Sigmoid colon (tissue), 7 donors: ENCODE results near the gene RHOT1. TPM values are rescaled to one million over a fixed set of nuclear protein-coding genes. Genes with fewer than 3 reads are reported as not detected.

Experiments used
- DNase-seq: peaks from one replicate; pipeline ENCODE4 v3.0.0-alpha.2; 2019
- H3K27ac ChIP-seq, 4 donors: fragments of 200-600 bp; sonication (generic); one replicate each; pipeline ENCODE4 v1.5.1; 2016 to 2019; ENCODE audit warnings: mild to moderate bottlenecking in 1 of 4
- H3K27me3 ChIP-seq, 3 donors: fragments of 200-600 bp; sonication (generic); one replicate each; pipeline ENCODE4 v1.5.1; 2019; ENCODE audit warnings: mild to moderate bottlenecking in 1 of 3
- H3K36me3 ChIP-seq, 4 donors: fragments of 200-600 bp; sonication (generic); one replicate each; pipeline ENCODE4 v1.5.1; 2016 to 2019
- H3K4me1 ChIP-seq, 4 donors: fragments of 200-600 bp; sonication (generic); one replicate each; pipeline ENCODE4 v1.5.1; 2017 to 2019
- H3K4me3 ChIP-seq, 4 donors: fragments of 200-600 bp; sonication (generic); one replicate each; pipeline ENCODE4 v1.5.1; 2017 to 2019; ENCODE audit warnings: mild to moderate bottlenecking in 2 of 4, moderate library complexity in 1 of 4
- H3K9me3 ChIP-seq, 4 donors: fragments of 200-600 bp in 3 of 4; sonication (generic) in 3 of 4; one replicate each; pipeline versions ENCODE4 v1.5.1 to v1.6.1; 2013 to 2019
- CTCF ChIP-seq, 4 experiments: fragments of 450-650 bp in 3 of 4; fragments of 200-600 bp in 1 of 4; IDR thresholded peaks; one replicate each; pipeline ENCODE4 v1.5.1; 2016 to 2019; ENCODE audit warnings: antibody characterized with exemption in 4 of 4, mild to moderate bottlenecking in 3 of 4, moderate library complexity in 2 of 4
- EP300 ChIP-seq, 4 donors: sonication (generic); formaldehyde crosslinking; IDR thresholded peaks; one replicate each; pipeline ENCODE4 v1.6.1; 2017; ENCODE audit warnings: antibody characterized with exemption in 4 of 4
- POLR2A ChIP-seq, 2 donors: fragments of 450-650 bp; IDR thresholded peaks; one replicate each; pipeline ENCODE4 v1.6.1; 2016; ENCODE audit warnings: antibody characterized with exemption in 2 of 2, mild to moderate bottlenecking in 2 of 2, moderate library complexity in 2 of 2
- POLR2AphosphoS5 ChIP-seq, 4 donors: sonication (generic); formaldehyde crosslinking; IDR thresholded peaks; one replicate each; pipeline ENCODE4 v1.6.1; 2017; ENCODE audit warnings: antibody characterized with exemption in 4 of 4
- WGBS, 2 donors: extraction: QIAGEN DNeasy Blood & Tissue Kit; methylation state at CpG; one replicate each; pipeline ENCODE4 v1.1.7; 2013; 5-methylcytosine and 5-hydroxymethylcytosine counted together
- intact Hi-C: fragments of 100-400 bp; cut with DNase I; formaldehyde crosslinking; loops from one replicate; pipeline ENCODE4 v1.15.1; 2023
- polyA plus RNA-seq, 3 donors: library from polyadenylated mRNA; stranded (reverse); fragments of 200-250 nt; gene quantifications; one replicate each; pipeline ENCODE4 v1.2.3, GENCODE V29; 2013
- total RNA-seq, 4 donors: library from RNA; depleted of rRNA; stranded (reverse); fragments of >200 nt; gene quantifications; one replicate each; pipeline ENCODE4 v1.1.0, GENCODE V29; 2016
- donor health status: healthy with polysubstance abuse.
- donor health status: Bipolar disorder and iron deficiency.
- donor health status: healthy.

The RHOT1 gene
- total and polyA plus RNA-seq, 7 donors = 17.0 to 71.5 (median 48.9) TPM

DNA sequence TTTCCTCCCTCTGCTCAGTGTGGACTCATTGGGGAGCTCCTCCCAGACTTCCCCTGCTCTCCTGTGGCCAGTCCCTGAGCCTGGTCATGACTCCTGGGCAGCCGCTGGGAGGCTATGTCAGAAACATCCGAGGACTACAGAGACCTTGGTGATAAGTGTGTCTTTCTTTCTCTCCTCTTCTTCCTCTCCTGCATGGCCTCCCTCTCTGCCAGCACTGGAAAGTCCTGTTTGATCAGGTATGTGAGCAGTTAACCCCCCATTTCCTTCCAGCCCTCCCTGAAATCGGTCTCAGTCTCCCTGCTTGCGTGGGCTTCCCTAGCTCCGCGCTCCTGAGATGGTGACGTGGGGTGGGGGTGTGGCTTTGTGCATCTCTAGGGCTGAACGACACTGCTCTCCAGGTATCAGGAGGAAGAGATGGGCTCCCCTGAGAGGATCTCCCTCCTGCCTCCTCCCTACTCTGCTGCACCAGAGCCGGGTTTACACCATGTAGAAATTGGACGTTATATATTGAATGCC is 125.4 kb downstream of the RHOT1 start:
- 7 to 18% methylated on average over 10 of the region's 10 CpGs for WGBS, 2 donors
- peaks cover 0 to 23% (median 19%) of the 10 kb centered on the region in 4 donors for H3K4me1 ChIP-seq
- H3K9me3 ChIP-seq = no peaks in the 10 kb centered on the region
- no peak for DNase-seq
- no peak overlapping the region for H3K4me3 ChIP-seq
- no peak overlapping the region for H3K27ac ChIP-seq
- intact Hi-C loops = no loop called here
- H3K36me3 ChIP-seq = no peaks in the 10 kb centered on the region
- peaks cover 6 to 59% (median 12%) of the 10 kb centered on the region in 3 donors for H3K27me3 ChIP-seq
- no peak for TF ChIP-seq CTCF (IDR thresholded peaks at IDR 0.05)
- no peak for TF ChIP-seq POLR2AphosphoS5 (IDR thresholded peaks at IDR 0.05)
- no peak for TF ChIP-seq EP300 (IDR thresholded peaks at IDR 0.05)
- TF ChIP-seq POLR2A (IDR thresholded peaks at IDR 0.05) = no peak

DNA sequence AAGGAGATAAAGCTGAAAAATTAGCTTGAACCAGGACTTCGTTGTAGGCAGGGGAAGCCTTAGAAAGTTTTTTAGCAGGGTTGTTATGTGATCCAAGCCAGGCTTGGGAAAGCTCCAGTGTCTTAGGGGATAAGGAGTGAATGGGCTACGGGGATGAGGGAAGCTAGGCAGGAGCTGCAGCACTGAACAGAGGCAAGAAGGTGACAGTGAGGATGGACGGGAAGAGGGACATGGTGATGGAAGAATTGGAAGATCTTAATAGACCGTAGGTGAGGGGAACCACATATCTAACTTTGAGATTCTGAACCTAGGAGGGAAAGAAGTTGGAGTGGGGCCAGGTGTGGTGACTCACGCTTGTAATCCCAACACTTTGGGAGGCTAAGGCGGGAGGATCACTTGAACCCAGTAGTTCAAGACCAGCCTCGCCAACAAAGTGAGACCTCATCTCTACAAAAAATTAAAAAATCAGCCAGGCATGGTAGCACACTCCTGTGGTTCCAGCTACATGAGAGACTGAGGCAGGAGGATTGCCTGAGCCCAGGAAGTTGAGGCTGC is 126.5 kb downstream of the RHOT1 start:
- no peak for TF ChIP-seq EP300 (IDR thresholded peaks at IDR 0.05)
- TF ChIP-seq POLR2A (IDR thresholded peaks at IDR 0.05) = no peak
- Histone ChIP-seq H3K36me3 (no peaks in the 10 kb centered on the region), H3K27me3 (peaks cover 6 to 62% (median 12%) of the 10 kb centered on the region in 3 donors), H3K4me1 (peaks cover 0 to 23% (median 19%) of the 10 kb centered on the region in 4 donors), H3K9me3 (no peaks in the 10 kb centered on the region), H3K27ac (no peak overlapping the region), H3K4me3 (no peak overlapping the region)
- DNase-seq = no peak
- intact Hi-C loops = no loop called here
- WGBS, 2 donors = 67 to 86% methylated on average over 7 of the region's 7 CpGs

DNA sequence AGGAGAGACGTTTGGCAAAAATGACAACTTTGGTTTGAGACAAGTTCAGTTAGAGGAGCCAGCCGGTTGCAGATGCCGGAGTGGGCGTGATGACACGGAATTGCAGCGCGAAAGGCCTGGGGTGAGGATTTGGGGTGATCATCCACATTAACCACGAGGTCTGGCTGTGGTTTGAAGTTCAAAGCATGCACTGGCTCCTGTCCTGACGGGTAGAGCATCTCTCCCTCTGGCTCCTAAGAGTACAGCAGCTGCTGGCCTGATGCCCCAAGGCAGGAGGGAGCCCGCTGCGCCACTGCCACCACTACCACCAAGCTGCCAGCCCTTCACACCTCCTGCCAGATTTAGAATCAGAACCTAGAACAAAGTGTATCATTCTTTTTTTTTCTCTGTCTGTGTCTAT is 127.1 kb downstream of the RHOT1 start:
- H3K36me3 ChIP-seq = no peaks in the 10 kb centered on the region
- WGBS, 2 donors = 64 to 70% methylated on average over 11 of the region's 11 CpGs
- TF ChIP-seq EP300 (IDR thresholded peaks at IDR 0.05) (no peak), CTCF (IDR thresholded peaks at IDR 0.05) (no peak), POLR2AphosphoS5 (IDR thresholded peaks at IDR 0.05) (no peak), POLR2A (IDR thresholded peaks at IDR 0.05) (no peak)
- H3K27me3 ChIP-seq = peaks cover 6 to 66% (median 12%) of the 10 kb centered on the region in 3 donors
- no peak overlapping the region for H3K27ac ChIP-seq
- intact Hi-C loops = no loop called here
- H3K9me3 ChIP-seq = no peaks in the 10 kb centered on the region
- no peak for DNase-seq
- no peak overlapping the region for H3K4me3 ChIP-seq
- H3K4me1 ChIP-seq = peaks cover 0 to 23% (median 19%) of the 10 kb centered on the region in 4 donors

DNA sequence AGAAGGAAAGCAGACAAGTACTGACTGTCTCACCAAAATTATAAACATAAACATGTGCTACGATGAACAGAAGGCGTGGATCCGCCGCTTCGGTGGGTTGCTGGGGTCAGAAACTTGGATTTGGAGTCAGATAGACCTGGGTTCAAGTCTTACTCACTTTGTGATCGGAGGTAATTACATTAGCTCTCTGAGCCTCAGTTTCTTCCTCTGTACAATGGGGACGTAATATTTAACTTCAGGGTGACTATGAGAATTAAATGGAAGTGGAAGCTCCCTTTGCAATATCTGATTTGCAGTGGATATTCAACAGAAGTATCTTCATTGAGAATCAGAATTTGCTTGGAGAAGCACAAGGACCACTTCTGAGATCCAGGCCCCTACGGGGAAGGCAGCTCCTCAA is 129.5 kb downstream of the RHOT1 start:
- DNase-seq = no peak
- Histone ChIP-seq H3K4me3 (no peak overlapping the region), H3K9me3 (no peaks in the 10 kb centered on the region), H3K36me3 (no peaks in the 10 kb centered on the region), H3K27me3 (peaks cover 6 to 77% (median 10%) of the 10 kb centered on the region in 3 donors), H3K27ac (no peak overlapping the region), H3K4me1 (peaks cover 0 to 10% (median 6%) of the 10 kb centered on the region in 4 donors)
- WGBS, 2 donors = 87 to 91% methylated on average over 8 of the region's 8 CpGs
- intact Hi-C loops = no loop called here
- TF ChIP-seq POLR2AphosphoS5 (IDR thresholded peaks at IDR 0.05) (no peak), EP300 (IDR thresholded peaks at IDR 0.05) (no peak), POLR2A (IDR thresholded peaks at IDR 0.05) (no peak), CTCF (IDR thresholded peaks at IDR 0.05) (no peak)

DNA sequence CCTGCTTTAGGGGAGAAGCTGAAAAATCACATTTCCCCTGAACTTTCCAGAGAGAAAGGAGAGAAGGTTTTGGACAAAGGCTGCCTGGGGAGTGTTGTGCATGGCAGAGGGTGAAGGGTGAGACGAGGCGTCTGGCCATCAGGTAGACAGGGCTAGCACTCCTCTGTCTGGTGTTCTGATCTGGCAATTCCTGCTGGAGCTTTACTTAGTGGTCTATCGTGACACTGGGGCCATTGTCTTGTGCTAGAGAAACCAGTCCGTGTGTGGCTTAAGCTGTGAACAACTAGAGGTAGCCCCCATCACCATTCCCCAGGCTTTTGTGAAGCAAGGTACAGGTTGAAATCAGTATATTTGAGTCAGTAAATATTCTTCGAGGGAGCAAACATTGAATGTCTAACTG is 131.8 kb downstream of the RHOT1 start:
- intact Hi-C loops = no loop called here
- no peak for TF ChIP-seq POLR2AphosphoS5 (IDR thresholded peaks at IDR 0.05)
- no peak for TF ChIP-seq POLR2A (IDR thresholded peaks at IDR 0.05)
- no peak for TF ChIP-seq CTCF (IDR thresholded peaks at IDR 0.05)
- no peak for TF ChIP-seq EP300 (IDR thresholded peaks at IDR 0.05)

More for the DNA sequence above, 131.8 kb downstream of the RHOT1 start:
- H3K4me3 ChIP-seq = no peak overlapping the region
- no peaks in the 10 kb centered on the region for H3K9me3 ChIP-seq
- H3K27me3 ChIP-seq = peaks cover 0 to 59% (median 6%) of the 10 kb centered on the region in 3 donors
- 61 to 77% methylated on average over 5 of the region's 5 CpGs for WGBS, 2 donors
- no peaks in the 10 kb centered on the region for H3K36me3 ChIP-seq
- H3K27ac ChIP-seq = no peak overlapping the region
- no peak for DNase-seq
- H3K4me1 ChIP-seq = no peaks in the 10 kb centered on the region
